Measurements from ENCODE around the gene TCF21.

GRCh38 chr6:133916650-133917151 lies 27.8 kb downstream of the TCF21 start:
- TF ChIP-seq, protein P1, sequence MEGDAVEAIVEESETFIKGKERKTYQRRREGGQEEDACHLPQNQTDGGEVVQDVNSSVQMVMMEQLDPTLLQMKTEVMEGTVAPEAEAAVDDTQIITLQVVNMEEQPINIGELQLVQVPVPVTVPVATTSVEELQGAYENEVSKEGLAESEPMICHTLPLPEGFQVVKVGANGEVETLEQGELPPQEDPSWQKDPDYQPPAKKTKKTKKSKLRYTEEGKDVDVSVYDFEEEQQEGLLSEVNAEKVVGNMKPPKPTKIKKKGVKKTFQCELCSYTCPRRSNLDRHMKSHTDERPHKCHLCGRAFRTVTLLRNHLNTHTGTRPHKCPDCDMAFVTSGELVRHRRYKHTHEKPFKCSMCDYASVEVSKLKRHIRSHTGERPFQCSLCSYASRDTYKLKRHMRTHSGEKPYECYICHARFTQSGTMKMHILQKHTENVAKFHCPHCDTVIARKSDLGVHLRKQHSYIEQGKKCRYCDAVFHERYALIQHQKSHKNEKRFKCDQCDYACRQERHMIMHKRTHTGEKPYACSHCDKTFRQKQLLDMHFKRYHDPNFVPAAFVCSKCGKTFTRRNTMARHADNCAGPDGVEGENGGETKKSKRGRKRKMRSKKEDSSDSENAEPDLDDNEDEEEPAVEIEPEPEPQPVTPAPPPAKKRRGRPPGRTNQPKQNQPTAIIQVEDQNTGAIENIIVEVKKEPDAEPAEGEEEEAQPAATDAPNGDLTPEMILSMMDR (IDR thresholded peaks at IDR 0.05), result peak; percentile 77 to 87 (median 78)
- TF ChIP-seq POLR2A (IDR thresholded peaks at IDR 0.05) (no peak), EP300 (IDR thresholded peaks at IDR 0.05) (no peak)
